ENCODE data around the gene PPCS. TPM values are rescaled to one million over a fixed set of nuclear protein-coding genes. Genes with fewer than 3 reads are reported as not detected.
"Not testable (repeated sequence)": the region's sequence is repeated elsewhere in the genome, so short reads cannot be mapped to it uniquely, and the experiment has no call there.

The PPCS gene
- polyA plus RNA-seq, 1 donor from 2014 or later: 85.1 TPM

- H3F3A ChIP-seq (ENCODE audit: insufficient read depth, low read length, poor library complexity, severe bottlenecking): no peaks in the 10 kb centered on the region
- H3K27me3 ChIP-seq (ENCODE audit: insufficient read depth, low read depth, low read length): no peaks in the 10 kb centered on the region
- no peaks in the 10 kb centered on the region for H3K79me2 ChIP-seq (replicated peaks; ENCODE audit: insufficient read depth, low read length)
- TF ChIP-seq POLR2AphosphoS5 (IDR thresholded peaks at IDR 0.05) (no peak), REST (IDR thresholded peaks at IDR 0.05; ENCODE audit: borderline replicate concordance) (no peak)
- no peaks in the 10 kb centered on the region for H3K36me3 ChIP-seq (ENCODE audit: insufficient read depth, low read length)
- H3K9me3 ChIP-seq (ENCODE audit: low read length): no peaks in the 10 kb centered on the region
- no peak overlapping the region for H3K4me2 ChIP-seq (ENCODE audit: low read length)
- no peaks in the 10 kb centered on the region for H4K20me1 ChIP-seq (ENCODE audit: insufficient read depth)
- no peak overlapping the region for H3K9ac ChIP-seq (ENCODE audit: low read length)
- H3K27ac ChIP-seq (ENCODE audit: low read length): no peak overlapping the region
- no peak overlapping the region for H2AFZ ChIP-seq (ENCODE audit: low read depth, low read length)
- no peaks in the 10 kb centered on the region for H3K9me2 ChIP-seq (ENCODE audit: insufficient read depth, low read length)
- H3K4me3 ChIP-seq (ENCODE audit: low read length): no peak overlapping the region
These were observed 20.3 kb downstream of the PPCS start for GRCh38 chr1:42476605-42477004.

GRCh38 chr1:42477354-42477753 lies 21.0 kb downstream of the PPCS start:
- H3K9me2 ChIP-seq (ENCODE audit: insufficient read depth, low read length); H2AFZ ChIP-seq (ENCODE audit: low read depth, low read length); H3K4me3 ChIP-seq (ENCODE audit: low read length); H3K9me3 ChIP-seq (ENCODE audit: low read length); H3K27ac ChIP-seq (ENCODE audit: low read length); H3K4me2 ChIP-seq (ENCODE audit: low read length); H3K36me3 ChIP-seq (ENCODE audit: insufficient read depth, low read length); H3K27me3 ChIP-seq (ENCODE audit: insufficient read depth, low read depth, low read length); H4K20me1 ChIP-seq (ENCODE audit: insufficient read depth); H3K9ac ChIP-seq (ENCODE audit: low read length); H3K79me2 ChIP-seq (replicated peaks; ENCODE audit: insufficient read depth, low read length); H3F3A ChIP-seq (ENCODE audit: insufficient read depth, low read length, poor library complexity, severe bottlenecking): not testable (repeated sequence)

- no peaks in the 10 kb centered on the region for H4K20me1 ChIP-seq (ENCODE audit: insufficient read depth)
- H3K9me2 ChIP-seq (ENCODE audit: insufficient read depth, low read length): no peaks in the 10 kb centered on the region
- no peaks in the 10 kb centered on the region for H3K27me3 ChIP-seq (ENCODE audit: insufficient read depth, low read depth, low read length)
- H2AFZ ChIP-seq (ENCODE audit: low read depth, low read length): no peak overlapping the region
- H3K9ac ChIP-seq (ENCODE audit: low read length): no peak overlapping the region
- H3K27ac ChIP-seq (ENCODE audit: low read length): no peak overlapping the region
- H3F3A ChIP-seq (ENCODE audit: insufficient read depth, low read length, poor library complexity, severe bottlenecking): no peaks in the 10 kb centered on the region
- TF ChIP-seq EP300 (conservative IDR thresholded peaks at IDR 0.05; ENCODE audit: poor library complexity, severe bottlenecking): no peak
- TF ChIP-seq SMC3 (conservative IDR thresholded peaks at IDR 0.05; ENCODE audit: poor library complexity): no peak
- TF ChIP-seq CTCF (IDR thresholded peaks at IDR 0.05; ENCODE audit: poor library complexity, severe bottlenecking): no peak
- TF ChIP-seq POLR2AphosphoS5 (IDR thresholded peaks at IDR 0.05): no peak
- no peak for TF ChIP-seq EZH2 (IDR thresholded peaks at IDR 0.05; ENCODE audit: borderline replicate concordance, insufficient read depth, low read length, poor library complexity, severe bottlenecking)
- no peak for TF ChIP-seq RAD21 (conservative IDR thresholded peaks at IDR 0.05)
- no peak for TF ChIP-seq REST (IDR thresholded peaks at IDR 0.05; ENCODE audit: borderline replicate concordance)
- TF ChIP-seq TAF1 (IDR thresholded peaks at IDR 0.05; ENCODE audit: low read depth): no peak
- no peak for TF ChIP-seq MXI1 (conservative IDR thresholded peaks at IDR 0.05; ENCODE audit: poor library complexity, severe bottlenecking)
- no peak overlapping the region for H3K4me2 ChIP-seq (ENCODE audit: low read length)
- no peak overlapping the region for H3K4me3 ChIP-seq (ENCODE audit: low read length)
- H3K79me2 ChIP-seq (replicated peaks; ENCODE audit: insufficient read depth, low read length): no peaks in the 10 kb centered on the region
- peaks cover 2% of the 10 kb centered on the region for H3K36me3 ChIP-seq (ENCODE audit: insufficient read depth, low read length)
- H3K9me3 ChIP-seq (ENCODE audit: low read length): no peaks in the 10 kb centered on the region
These were observed 21.4 kb downstream of the PPCS start for GRCh38 chr1:42477775-42478174.
